Activated T-cell treated with anti-CD3 and anti-CD28 coated beads for 1 hour (primary cell): ENCODE results near the gene GCK.

Experiments used
- DNase-seq: peaks from one replicate; pipeline ENCODE4 v3.0.0-alpha.2; 2020; ENCODE audit warnings: low read depth

The GCK gene

GRCh38 chr7:44103923-44104859 is 85.0 kb downstream of the GCK start, which contains the start of gene AEBP1:
AEBP1 (plus strand) TSS chr7:44104345; CDS start chr7:44104666, 321 bp downstream.
- DNase-seq: no peak

GRCh38 chr7:44103566-44103922 is 85.7 kb downstream of the GCK start:
- no peak for DNase-seq

- no peak for DNase-seq
Measured at GRCh38 chr7:44102846-44103565, 86.2 kb downstream of the GCK start.

- DNase-seq: no peak
Measured at GRCh38 chr7:44101966-44102845, 87.0 kb downstream of the GCK start.

- no peak for DNase-seq
Measured at GRCh38 chr7:44101303-44101965, 87.8 kb downstream of the GCK start.

- DNase-seq: no peak
Measured at GRCh38 chr7:44100458-44101302, 88.6 kb downstream of the GCK start.

GRCh38 chr7:44099669-44100068 is 89.6 kb downstream of the GCK start:
- no peak for DNase-seq

GRCh38 chr7:44098092-44099068 is 90.9 kb downstream of the GCK start:
- DNase-seq: no peak

GRCh38 chr7:44097064-44097932 is 91.9 kb downstream of the GCK start:
- no peak for DNase-seq

GRCh38 chr7:44096326-44096881 is 92.8 kb downstream of the GCK start:
- DNase-seq: no peak

- DNase-seq: no peak
Measured at GRCh38 chr7:44095781-44096180, 93.5 kb downstream of the GCK start.

GRCh38 chr7:44094883-44095592 is 94.2 kb downstream of the GCK start:
- no peak for DNase-seq

GRCh38 chr7:44094365-44094764 is 94.9 kb downstream of the GCK start:
- no peak for DNase-seq
